ENCODE measurements around the gene HPS3.

The HPS3 gene

GRCh38 chr3:149129326-149130205 is at the start of gene HPS3:
TSS of gene HPS3 (plus strand) at chr3:149129638. CDS start at chr3:149129724, 86 bp downstream.
- peak; percentile 85 for DNase-seq (ENCODE audit: low read depth)
- peak within 1 kb of the TSS; percentile 84 for H3K4me3 ChIP-seq (ENCODE audit: low read length)
- TF ChIP-seq CTCF (conservative IDR thresholded peaks at IDR 0.05; ENCODE audit: low read length) = no peak

GRCh38 chr3:149080011-149080698 is 49.3 kb upstream of the HPS3 start:
- H3K4me3 ChIP-seq (ENCODE audit: low read length) = no peak overlapping the region
- no peak for TF ChIP-seq CTCF (conservative IDR thresholded peaks at IDR 0.05; ENCODE audit: low read length)
- DNase-seq (ENCODE audit: low read depth) = peak; percentile 4

GRCh38 chr3:149080699-149081091 is 48.7 kb upstream of the HPS3 start:
- peak; percentile 36 for DNase-seq (ENCODE audit: low read depth)
- no peak overlapping the region for H3K4me3 ChIP-seq (ENCODE audit: low read length)
- TF ChIP-seq CTCF (conservative IDR thresholded peaks at IDR 0.05; ENCODE audit: low read length) = no peak

- TF ChIP-seq CTCF (conservative IDR thresholded peaks at IDR 0.05; ENCODE audit: low read length) = no peak
- no peak overlapping the region for H3K4me3 ChIP-seq (ENCODE audit: low read length)
- DNase-seq (ENCODE audit: low read depth) = no peak
Observed at GRCh38 chr3:149081772-149082171, 47.7 kb upstream of the HPS3 start.

GRCh38 chr3:149085828-149086231 is 43.6 kb upstream of the HPS3 start:
- no peak for TF ChIP-seq CTCF (conservative IDR thresholded peaks at IDR 0.05; ENCODE audit: low read length)
- peak overlapping the region; percentile 91 for H3K4me3 ChIP-seq (ENCODE audit: low read length)
- peak; percentile 27 for DNase-seq (ENCODE audit: low read depth)

GRCh38 chr3:149086232-149086988 is 43.0 kb upstream of the HPS3 start, which contains the start of gene HLTF:
TSS of gene HLTF (minus strand) at chr3:149086533. CDS start at chr3:149086336, 197 bp downstream.
- no peak for TF ChIP-seq CTCF (conservative IDR thresholded peaks at IDR 0.05; ENCODE audit: low read length)
- peak; percentile 99 for DNase-seq (ENCODE audit: low read depth)
- peak within 1 kb of the TSS; percentile 91 for H3K4me3 ChIP-seq (ENCODE audit: low read length)

All from AG10803 (cell line).